NCI-H446 (cell line): ENCODE measurements around the gene LCTL.
"Not testable (repeated sequence)": the region's sequence is repeated elsewhere in the genome, so short reads cannot be mapped to it uniquely, and the experiment has no call there.

ENCODE experiments used
- DNase-seq, 2 experiments: peaks; one replicate each; lab custom pipeline; 2025; lab: John Stamatoyannopoulos, UW

Gene LCTL

GRCh38 chr15:66592505-66593218 lies 26.9 kb upstream of the LCTL start:
- DNase-seq, result no peak

- DNase-seq, result no peak
These were observed 25.6 kb upstream of the LCTL start for GRCh38 chr15:66591322-66591862.

GRCh38 chr15:66590435-66590834 lies 24.6 kb upstream of the LCTL start:
- no peak for DNase-seq

- not testable (repeated sequence) for DNase-seq
These were observed 23.6 kb upstream of the LCTL start for GRCh38 chr15:66589429-66589828.

- DNase-seq, result no peak
These were observed 23.2 kb upstream of the LCTL start for GRCh38 chr15:66588971-66589370.

- DNase-seq, result no peak
These were observed 22.7 kb upstream of the LCTL start for GRCh38 chr15:66588537-66588936.

- no peak for DNase-seq
These were observed 22.0 kb upstream of the LCTL start for GRCh38 chr15:66587749-66588148.

- no peak for DNase-seq
These were observed 21.2 kb upstream of the LCTL start for GRCh38 chr15:66587020-66587419.

GRCh38 chr15:66586155-66586976 lies 20.6 kb upstream of the LCTL start:
- no peak for DNase-seq

GRCh38 chr15:66581972-66582537 lies 16.3 kb upstream of the LCTL start:
- DNase-seq, result no peak

- no peak for DNase-seq
These were observed 14.8 kb upstream of the LCTL start for GRCh38 chr15:66580643-66581042.

GRCh38 chr15:66578286-66578875 lies 12.6 kb upstream of the LCTL start:
- DNase-seq, result no peak

- DNase-seq, result no peak
These were observed 8.8 kb upstream of the LCTL start for GRCh38 chr15:66574596-66574950.

- DNase-seq, result no peak
These were observed 8.2 kb upstream of the LCTL start for GRCh38 chr15:66573719-66574595.

- DNase-seq, result no peak
These were observed 7.5 kb upstream of the LCTL start for GRCh38 chr15:66573348-66573718.

- DNase-seq, result no peak
These were observed 6.3 kb upstream of the LCTL start for GRCh38 chr15:66572146-66572545.

- DNase-seq, result no peak
These were observed 5.2 kb upstream of the LCTL start for GRCh38 chr15:66570842-66571478.

GRCh38 chr15:66570327-66570726 lies 4.5 kb upstream of the LCTL start:
- DNase-seq, result no peak

GRCh38 chr15:66569461-66570137 lies 3.8 kb upstream of the LCTL start:
- DNase-seq, result no peak

- no peak for DNase-seq
These were observed 2.1 kb upstream of the LCTL start for GRCh38 chr15:66567897-66568296.
